Stimulated activated memory B cell treated with anti-CD40 and anti-IgM and Interleukin-4, amounts not matched to agents 10 μg/mL and 1 μg/mL and 100 μg/mL, for 72 hours (primary cell): ENCODE measurements around the gene ZCRB1.

Experiments
- ATAC-seq: fragments of 150-1000 bp; cut with Tn5 transposase; 2 replicates; pipeline ENCODE4 v1.10.0; 2021
- H3K27ac Mint-ChIP-seq: one replicate; pipeline ENCODE4 v1.8.0; 2022; ENCODE audit warnings: mild to moderate bottlenecking, mixed read lengths
- H3K27me3 Mint-ChIP-seq: one replicate; pipeline ENCODE4 v1.8.0; 2022; ENCODE audit warnings: mixed read lengths
- H3K36me3 Mint-ChIP-seq: one replicate; pipeline ENCODE4 v1.8.0; 2022; ENCODE audit warnings: mixed read lengths
- H3K4me1 Mint-ChIP-seq: one replicate; pipeline ENCODE4 v1.8.0; 2022; ENCODE audit warnings: mixed read lengths
- H3K4me3 Mint-ChIP-seq: one replicate; pipeline ENCODE4 v1.8.0; 2022; ENCODE audit warnings: mild to moderate bottlenecking, moderate library complexity, mixed read lengths
- H3K9me3 Mint-ChIP-seq: one replicate; pipeline ENCODE4 v1.8.0; 2022; ENCODE audit warnings: mixed read lengths

The ZCRB1 gene

GRCh38 chr12:42299392-42300308 is 26.2 kb downstream of the ZCRB1 start:
- Mint-ChIP-seq H3K27me3 (no peaks in the 10 kb centered on the region), H3K9me3 (no peaks in the 10 kb centered on the region), H3K4me1 (peaks cover 23% of the 10 kb centered on the region), H3K36me3 (no peaks in the 10 kb centered on the region), H3K27ac (peak overlapping the region; percentile 61), H3K4me3 (peak overlapping the region; percentile 50)
- peak; percentile 84 for ATAC-seq

DNA sequence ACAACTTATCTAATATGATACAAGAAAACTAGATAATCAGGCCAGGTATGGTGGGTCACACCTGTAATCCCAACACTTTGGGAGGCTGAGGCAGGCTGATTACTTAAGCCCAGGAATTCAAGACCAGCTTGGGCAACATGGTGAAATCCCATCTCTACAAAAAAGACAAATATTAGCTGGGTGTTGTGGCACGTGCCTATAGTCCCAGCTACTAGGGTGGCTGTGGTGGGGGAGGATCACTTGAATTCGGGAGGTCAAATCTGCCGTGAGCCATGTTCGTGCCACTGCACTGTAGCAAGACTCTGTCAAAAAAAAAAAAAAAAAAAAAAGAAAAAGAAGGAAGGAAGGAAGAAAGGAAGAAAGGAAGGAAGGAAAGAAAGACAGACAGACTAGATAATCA is 27.0 kb downstream of the ZCRB1 start:
- Mint-ChIP-seq H3K9me3 (no peaks in the 10 kb centered on the region), H3K27ac (peak overlapping the region; percentile 61), H3K36me3 (no peaks in the 10 kb centered on the region), H3K4me1 (peaks cover 23% of the 10 kb centered on the region), H3K4me3 (peak overlapping the region; percentile 26), H3K27me3 (no peaks in the 10 kb centered on the region)
- ATAC-seq = no peak

GRCh38 chr12:42296503-42297109 is 29.3 kb downstream of the ZCRB1 start:
- no peaks in the 10 kb centered on the region for H3K27me3 Mint-ChIP-seq
- no peaks in the 10 kb centered on the region for H3K9me3 Mint-ChIP-seq
- ATAC-seq = no peak
- no peaks in the 10 kb centered on the region for H3K36me3 Mint-ChIP-seq
- peaks cover 23% of the 10 kb centered on the region for H3K4me1 Mint-ChIP-seq
- no peak overlapping the region for H3K27ac Mint-ChIP-seq
- H3K4me3 Mint-ChIP-seq = no peak overlapping the region

DNA sequence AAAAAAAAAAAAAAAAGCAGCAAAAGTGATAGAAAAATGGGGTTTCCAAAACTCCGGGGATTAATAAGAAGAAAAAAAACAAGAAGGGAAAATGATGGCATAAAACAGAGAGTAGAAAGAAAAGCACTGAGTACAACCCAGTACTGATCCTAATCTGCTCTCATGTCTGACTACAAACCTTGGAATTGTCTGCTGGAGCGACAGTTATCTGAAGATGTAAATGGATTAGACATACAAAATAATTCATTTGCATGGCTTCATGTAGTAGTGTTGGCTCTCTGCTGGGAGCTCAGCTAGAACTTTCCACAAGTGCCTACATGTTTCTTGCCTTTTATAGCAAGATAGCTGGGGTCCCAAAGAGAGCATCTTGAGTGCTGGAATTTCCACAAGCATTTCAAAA is 34.2 kb downstream of the ZCRB1 start:
- Mint-ChIP-seq H3K27me3 (peaks cover 18% of the 10 kb centered on the region), H3K4me1 (no peaks in the 10 kb centered on the region), H3K36me3 (no peaks in the 10 kb centered on the region), H3K27ac (no peak overlapping the region), H3K4me3 (no peak overlapping the region), H3K9me3 (no peaks in the 10 kb centered on the region)
- no peak for ATAC-seq

DNA sequence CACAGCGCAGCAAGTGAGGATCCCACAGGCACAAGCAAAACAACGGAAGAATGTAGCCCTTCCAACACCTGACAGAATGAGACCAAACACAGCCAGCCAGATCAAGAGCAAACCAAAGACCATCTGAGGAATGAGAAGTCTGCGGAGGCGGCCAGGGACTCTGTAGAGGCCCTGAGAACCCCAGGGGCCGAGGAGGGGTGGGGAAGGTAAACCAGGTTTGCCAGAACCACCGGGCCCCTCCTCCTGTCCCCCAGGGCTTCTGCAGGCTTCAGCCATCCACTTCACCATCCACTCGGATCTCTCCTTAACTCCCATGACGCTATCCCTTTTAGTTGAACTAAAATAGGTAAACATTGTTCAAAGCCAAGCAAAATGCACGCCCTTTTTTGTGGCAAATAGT is 37.4 kb downstream of the ZCRB1 start:
- H3K27me3 Mint-ChIP-seq = peaks cover 19% of the 10 kb centered on the region
- no peaks in the 10 kb centered on the region for H3K36me3 Mint-ChIP-seq
- no peaks in the 10 kb centered on the region for H3K9me3 Mint-ChIP-seq
- no peak for ATAC-seq
- H3K4me3 Mint-ChIP-seq = no peak overlapping the region
- H3K4me1 Mint-ChIP-seq = peaks cover 7% of the 10 kb centered on the region
- no peak overlapping the region for H3K27ac Mint-ChIP-seq

- no peak overlapping the region for H3K27ac Mint-ChIP-seq
- H3K4me1 Mint-ChIP-seq = peaks cover 7% of the 10 kb centered on the region
- no peak overlapping the region for H3K4me3 Mint-ChIP-seq
- no peak for ATAC-seq
- no peaks in the 10 kb centered on the region for H3K9me3 Mint-ChIP-seq
- H3K27me3 Mint-ChIP-seq = peaks cover 19% of the 10 kb centered on the region
- no peaks in the 10 kb centered on the region for H3K36me3 Mint-ChIP-seq
These were observed 39.2 kb downstream of the ZCRB1 start for GRCh38 chr12:42286741-42287140.

DNA sequence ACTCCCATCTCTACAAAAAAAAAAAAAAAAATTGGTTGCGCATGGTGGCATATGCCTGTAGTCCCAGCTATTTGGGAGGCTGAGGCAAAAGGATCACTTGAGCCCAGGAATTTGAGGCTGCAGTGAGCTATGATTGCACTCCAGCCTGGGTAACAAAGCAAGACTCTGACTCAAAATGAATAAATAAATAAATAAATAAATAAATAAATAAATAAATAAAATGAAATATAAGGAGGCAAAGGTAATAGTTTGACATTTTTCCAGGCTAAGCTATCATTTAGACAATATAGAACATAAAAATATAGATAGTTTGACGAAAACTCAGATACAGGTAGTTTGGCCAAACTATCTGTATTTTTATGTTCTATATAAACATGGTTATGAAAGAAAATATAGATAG is 40.5 kb downstream of the ZCRB1 start:
- ATAC-seq = no peak
- no peak overlapping the region for H3K27ac Mint-ChIP-seq
- H3K27me3 Mint-ChIP-seq = peaks cover 19% of the 10 kb centered on the region
- no peaks in the 10 kb centered on the region for H3K36me3 Mint-ChIP-seq
- H3K4me1 Mint-ChIP-seq = peaks cover 7% of the 10 kb centered on the region
- H3K4me3 Mint-ChIP-seq = no peak overlapping the region
- no peaks in the 10 kb centered on the region for H3K9me3 Mint-ChIP-seq

- Mint-ChIP-seq H3K36me3 (no peaks in the 10 kb centered on the region), H3K27ac (no peak overlapping the region), H3K27me3 (peaks cover 19% of the 10 kb centered on the region)
These were observed 41.0 kb downstream of the ZCRB1 start for GRCh38 chr12:42284876-42285275.

DNA sequence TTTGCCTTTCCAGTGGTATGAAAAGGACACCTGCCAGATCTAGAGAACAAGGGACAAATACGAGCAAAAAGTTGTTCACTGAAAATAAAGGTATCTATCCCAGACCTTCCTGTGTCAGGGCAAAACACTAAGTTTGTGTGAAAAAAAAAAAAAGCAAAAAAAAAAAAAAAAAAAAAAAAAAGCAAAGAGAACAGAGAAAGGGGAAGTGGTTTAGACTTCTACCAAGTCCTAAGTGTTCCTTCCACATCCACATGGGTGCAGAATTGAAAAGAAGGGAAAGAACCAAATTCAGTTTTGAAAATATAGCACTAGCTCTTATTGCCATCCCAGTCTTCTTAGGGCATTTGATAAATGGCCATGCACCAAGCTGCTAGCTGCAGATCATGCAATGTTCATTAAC is 41.7 kb downstream of the ZCRB1 start:
- H3K9me3 Mint-ChIP-seq = no peaks in the 10 kb centered on the region
- H3K27ac Mint-ChIP-seq = no peak overlapping the region
- peaks cover 19% of the 10 kb centered on the region for H3K27me3 Mint-ChIP-seq
- no peak overlapping the region for H3K4me3 Mint-ChIP-seq
- ATAC-seq = no peak
- peaks cover 7% of the 10 kb centered on the region for H3K4me1 Mint-ChIP-seq
- H3K36me3 Mint-ChIP-seq = no peaks in the 10 kb centered on the region

More at GRCh38 chr12:42284876-42285275, 41.0 kb downstream of the ZCRB1 start:
- Mint-ChIP-seq H3K9me3 (no peaks in the 10 kb centered on the region), H3K4me3 (no peak overlapping the region), H3K4me1 (peaks cover 7% of the 10 kb centered on the region)
- no peak for ATAC-seq

DNA sequence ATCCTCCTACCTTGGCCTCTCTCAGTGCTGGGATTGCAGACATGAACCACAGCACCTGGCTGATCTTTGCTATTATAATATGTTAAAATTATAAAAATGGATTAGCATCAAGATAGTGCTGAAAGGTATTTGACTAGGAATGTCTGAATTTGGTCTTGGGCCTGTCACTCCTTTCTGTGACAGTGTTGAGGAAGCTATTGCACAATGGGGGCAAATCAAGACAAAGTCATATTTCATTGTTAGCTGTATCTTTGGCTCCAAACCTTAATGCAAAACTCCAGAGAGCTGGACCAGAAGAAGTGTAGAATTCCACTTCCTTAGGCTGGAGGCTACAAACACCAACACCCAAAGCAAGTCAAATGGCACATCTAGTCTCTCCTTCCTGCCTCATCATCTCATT is 42.2 kb downstream of the ZCRB1 start:
- no peak overlapping the region for H3K4me3 Mint-ChIP-seq
- H3K36me3 Mint-ChIP-seq = no peaks in the 10 kb centered on the region
- H3K27me3 Mint-ChIP-seq = peaks cover 20% of the 10 kb centered on the region
- ATAC-seq = no peak
- H3K27ac Mint-ChIP-seq = no peak overlapping the region
- H3K4me1 Mint-ChIP-seq = peaks cover 7% of the 10 kb centered on the region
- H3K9me3 Mint-ChIP-seq = no peaks in the 10 kb centered on the region

- no peaks in the 10 kb centered on the region for H3K9me3 Mint-ChIP-seq
- no peak for ATAC-seq
These were observed 43.6 kb downstream of the ZCRB1 start for GRCh38 chr12:42282294-42282693.

DNA sequence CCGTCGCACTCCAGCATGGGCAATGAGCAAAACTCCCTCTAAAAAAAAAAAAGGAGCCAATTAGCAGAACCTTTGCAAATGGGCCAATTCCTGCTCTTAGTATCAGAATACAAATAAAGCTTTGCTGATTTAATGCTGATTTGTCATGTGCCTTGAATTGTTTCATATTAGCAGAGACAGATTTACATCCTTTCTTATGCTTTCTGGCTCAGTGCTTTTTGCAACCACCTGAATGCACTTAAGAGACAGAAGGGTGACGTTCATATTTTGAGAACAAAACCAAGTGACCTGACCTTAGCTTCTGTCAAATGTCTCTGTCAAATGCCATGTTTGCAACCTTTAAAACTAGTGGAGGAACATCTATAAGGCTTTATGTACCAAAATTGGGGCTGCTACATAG is 44.0 kb downstream of the ZCRB1 start:
- no peaks in the 10 kb centered on the region for H3K9me3 Mint-ChIP-seq
- H3K27me3 Mint-ChIP-seq = peaks cover 14% of the 10 kb centered on the region
- ATAC-seq = peak; percentile 27

More at GRCh38 chr12:42282294-42282693, 43.6 kb downstream of the ZCRB1 start:
- Mint-ChIP-seq H3K27ac (no peak overlapping the region), H3K36me3 (no peaks in the 10 kb centered on the region), H3K4me3 (no peak overlapping the region), H3K27me3 (peaks cover 19% of the 10 kb centered on the region), H3K4me1 (peaks cover 7% of the 10 kb centered on the region)

GRCh38 chr12:42281278-42281677 is 44.6 kb downstream of the ZCRB1 start:
- no peak for ATAC-seq
- Mint-ChIP-seq H3K9me3 (no peaks in the 10 kb centered on the region), H3K4me1 (peaks cover 7% of the 10 kb centered on the region), H3K27ac (no peak overlapping the region), H3K36me3 (no peaks in the 10 kb centered on the region), H3K27me3 (peaks cover 11% of the 10 kb centered on the region), H3K4me3 (no peak overlapping the region)

More for the DNA sequence above, 44.0 kb downstream of the ZCRB1 start:
- no peak overlapping the region for H3K4me3 Mint-ChIP-seq
- H3K36me3 Mint-ChIP-seq = no peaks in the 10 kb centered on the region
- H3K27ac Mint-ChIP-seq = no peak overlapping the region
- peaks cover 7% of the 10 kb centered on the region for H3K4me1 Mint-ChIP-seq

- H3K27ac Mint-ChIP-seq = no peak overlapping the region
- H3K27me3 Mint-ChIP-seq = peaks cover 11% of the 10 kb centered on the region
- H3K4me1 Mint-ChIP-seq = no peaks in the 10 kb centered on the region
- H3K4me3 Mint-ChIP-seq = no peak overlapping the region
- no peak for ATAC-seq
- no peaks in the 10 kb centered on the region for H3K36me3 Mint-ChIP-seq
- H3K9me3 Mint-ChIP-seq = no peaks in the 10 kb centered on the region
These were observed 47.8 kb downstream of the ZCRB1 start for GRCh38 chr12:42278128-42278510.

DNA sequence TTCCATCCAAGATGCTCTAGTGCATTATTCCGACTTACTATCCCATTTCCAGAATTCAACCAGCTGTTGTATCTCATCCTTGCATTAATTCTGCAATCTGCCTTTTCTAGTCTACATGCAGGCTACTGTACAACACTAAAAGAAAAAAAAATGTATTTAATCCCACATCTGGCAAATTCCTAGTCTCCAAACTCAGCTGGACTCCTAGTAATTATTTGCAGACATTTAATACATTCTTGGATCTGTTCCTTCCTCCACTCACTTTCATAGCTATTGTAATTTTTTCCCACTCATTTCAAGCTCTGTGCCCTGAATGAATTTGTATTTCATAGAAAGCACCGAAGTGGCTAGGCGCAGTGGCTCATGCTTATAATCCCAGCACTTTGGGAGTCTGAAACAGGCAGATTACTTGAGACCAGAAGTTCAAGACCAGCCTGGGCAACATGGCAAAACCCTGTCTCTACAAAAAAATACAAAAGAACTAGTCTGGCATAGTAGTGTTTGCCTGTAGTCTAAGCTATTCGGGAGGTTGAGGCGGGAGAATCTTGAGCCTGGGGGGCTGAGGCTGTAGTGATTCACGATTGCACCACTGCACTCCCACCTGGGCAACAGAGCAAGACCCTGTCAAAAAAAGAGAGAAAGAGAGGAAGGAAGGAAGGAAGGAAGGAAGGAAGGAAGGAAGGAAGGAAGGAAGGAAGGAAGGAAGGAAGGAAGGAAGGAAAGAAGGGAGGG is 48.3 kb downstream of the ZCRB1 start:
- Mint-ChIP-seq H3K4me1 (no peaks in the 10 kb centered on the region), H3K27ac (no peak overlapping the region), H3K36me3 (no peaks in the 10 kb centered on the region), H3K27me3 (peaks cover 11% of the 10 kb centered on the region), H3K4me3 (no peak overlapping the region), H3K9me3 (no peaks in the 10 kb centered on the region)
- no peak for ATAC-seq
